ENCODE measurements around the gene LAD1. TPM values are rescaled to one million over a fixed set of nuclear protein-coding genes. Genes with fewer than 3 reads are reported as not detected.
A peak's percentile ranks its signal among the peaks of the same experiment; 100 is the strongest.

The LAD1 gene
- polyA plus RNA-seq, 1 of the 3 experiments (the other 2 are of a cell fraction), result not detected

- POLR2A ChIA-PET, result no interaction called here
Observed at GRCh38 chr1:201346987-201347386, 52.1 kb downstream of the LAD1 start.

GRCh38 chr1:201346337-201346939 lies 52.7 kb downstream of the LAD1 start:
- POLR2A ChIA-PET, result no interaction called here
- Histone ChIP-seq H3K9me2 (no peaks in the 10 kb centered on the region), H3K27ac (ENCODE audit: low read depth in 2 of 2, low read length in 1 of 2) (no peak overlapping the region), H3K4me1 (ENCODE audit: control insufficient read depth in 1 of 2, insufficient read depth in 2 of 2, low read depth in 1 of 2, low read length in 1 of 2) (peaks cover 0 to 7% of the 10 kb centered on the region in 2 experiments; a peak in 2 of 4 replicates), H3K4me2 (no peak overlapping the region), H3K4me3 (ENCODE audit: low read depth in 2 of 2, low read length in 1 of 2) (no peak overlapping the region), H3K9me3 (peaks cover 1% of the 10 kb centered on the region; the same call in 1 of the 2 replicates), H2AFZ (ENCODE audit: low read depth) (no peak overlapping the region), H3F3A (replicated peaks; ENCODE audit: insufficient read depth) (no peaks in the 10 kb centered on the region), H3K9ac (no peak overlapping the region), H3K36me3 (replicated peaks in 1 of 2; ENCODE audit: control insufficient read depth in 1 of 2, insufficient read depth in 2 of 2, low read length in 1 of 2) (no peaks in the 10 kb centered on the region), H3K27me3 (ENCODE audit: insufficient read depth) (no peaks in the 10 kb centered on the region; the same call in 1 of the 2 replicates), H4K20me1 (ENCODE audit: insufficient read depth) (no peaks in the 10 kb centered on the region), H3K79me2 (ENCODE audit: insufficient read depth) (no peaks in the 10 kb centered on the region)
- peak; percentile 61 for DNase-seq
- CTCF ChIA-PET, result interaction anchor here (0.6 to 7.7 kb wide), 40 partner anchors 8 to 171 kb away, joined by 3 to 143 read pairs (median 5); no protein-coding TSS in a partner anchor
- WGBS (ENCODE audit: low lambda C conversion rate), result 14% methylated on average over 2 of the region's 5 CpGs
- TF ChIP-seq GABPA (IDR thresholded peaks at IDR 0.05; ENCODE audit: low read depth) (no peak), USF2 (IDR thresholded peaks at IDR 0.05; ENCODE audit: borderline replicate concordance, low read depth, low read length) (no peak), RCOR1 (IDR thresholded peaks at IDR 0.05; ENCODE audit: low read length) (no peak), EZH2phosphoT487 (IDR thresholded peaks at IDR 0.05; ENCODE audit: borderline replicate concordance, low read depth) (no peak), FOXJ3 (CRISPR knock-in tag; IDR thresholded peaks at IDR 0.05) (no peak), FOXM1 (IDR thresholded peaks at IDR 0.05; ENCODE audit: low read depth) (no peak)
- TF ChIP-seq, protein P1, sequence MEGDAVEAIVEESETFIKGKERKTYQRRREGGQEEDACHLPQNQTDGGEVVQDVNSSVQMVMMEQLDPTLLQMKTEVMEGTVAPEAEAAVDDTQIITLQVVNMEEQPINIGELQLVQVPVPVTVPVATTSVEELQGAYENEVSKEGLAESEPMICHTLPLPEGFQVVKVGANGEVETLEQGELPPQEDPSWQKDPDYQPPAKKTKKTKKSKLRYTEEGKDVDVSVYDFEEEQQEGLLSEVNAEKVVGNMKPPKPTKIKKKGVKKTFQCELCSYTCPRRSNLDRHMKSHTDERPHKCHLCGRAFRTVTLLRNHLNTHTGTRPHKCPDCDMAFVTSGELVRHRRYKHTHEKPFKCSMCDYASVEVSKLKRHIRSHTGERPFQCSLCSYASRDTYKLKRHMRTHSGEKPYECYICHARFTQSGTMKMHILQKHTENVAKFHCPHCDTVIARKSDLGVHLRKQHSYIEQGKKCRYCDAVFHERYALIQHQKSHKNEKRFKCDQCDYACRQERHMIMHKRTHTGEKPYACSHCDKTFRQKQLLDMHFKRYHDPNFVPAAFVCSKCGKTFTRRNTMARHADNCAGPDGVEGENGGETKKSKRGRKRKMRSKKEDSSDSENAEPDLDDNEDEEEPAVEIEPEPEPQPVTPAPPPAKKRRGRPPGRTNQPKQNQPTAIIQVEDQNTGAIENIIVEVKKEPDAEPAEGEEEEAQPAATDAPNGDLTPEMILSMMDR (IDR thresholded peaks at IDR 0.05), result peak; percentile 79
- TF ChIP-seq, protein P2, sequence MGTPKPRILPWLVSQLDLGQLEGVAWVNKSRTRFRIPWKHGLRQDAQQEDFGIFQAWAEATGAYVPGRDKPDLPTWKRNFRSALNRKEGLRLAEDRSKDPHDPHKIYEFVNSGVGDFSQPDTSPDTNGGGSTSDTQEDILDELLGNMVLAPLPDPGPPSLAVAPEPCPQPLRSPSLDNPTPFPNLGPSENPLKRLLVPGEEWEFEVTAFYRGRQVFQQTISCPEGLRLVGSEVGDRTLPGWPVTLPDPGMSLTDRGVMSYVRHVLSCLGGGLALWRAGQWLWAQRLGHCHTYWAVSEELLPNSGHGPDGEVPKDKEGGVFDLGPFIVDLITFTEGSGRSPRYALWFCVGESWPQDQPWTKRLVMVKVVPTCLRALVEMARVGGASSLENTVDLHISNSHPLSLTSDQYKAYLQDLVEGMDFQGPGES (IDR thresholded peaks at IDR 0.05; ENCODE audit: low read depth, low read length), result no peak

More at GRCh38 chr1:201346987-201347386, 52.1 kb downstream of the LAD1 start:
- no peaks in the 10 kb centered on the region for H3K79me2 ChIP-seq (ENCODE audit: insufficient read depth)
- no peaks in the 10 kb centered on the region; the same call in 1 of the 2 replicates for H3K27me3 ChIP-seq (ENCODE audit: insufficient read depth)
- peaks cover 0 to 7% of the 10 kb centered on the region in 2 experiments; a peak in 2 of 4 replicates for H3K4me1 ChIP-seq (ENCODE audit: control insufficient read depth in 1 of 2, insufficient read depth in 2 of 2, low read depth in 1 of 2, low read length in 1 of 2)
- no peaks in the 10 kb centered on the region for H3K9me3 ChIP-seq
- H3K9me2 ChIP-seq, result no peaks in the 10 kb centered on the region
- CTCF ChIA-PET, result interaction anchor here (0.6 to 7.7 kb wide), 33 partner anchors 9 to 172 kb away, joined by 3 to 143 read pairs (median 5); no protein-coding TSS in a partner anchor
- no peak for DNase-seq
- no peak overlapping the region for H3K4me2 ChIP-seq
- H3K9ac ChIP-seq, result no peak overlapping the region
- H4K20me1 ChIP-seq (ENCODE audit: insufficient read depth), result no peaks in the 10 kb centered on the region
- no peak overlapping the region for H3K4me3 ChIP-seq (ENCODE audit: low read depth in 2 of 2, low read length in 1 of 2)
- TF ChIP-seq TCF12 (IDR thresholded peaks at IDR 0.05), result no peak
- no peak for TF ChIP-seq SMC3 (IDR thresholded peaks at IDR 0.05; ENCODE audit: low read depth, low read length)
- no peak for TF ChIP-seq TEAD4 (IDR thresholded peaks at IDR 0.05; ENCODE audit: borderline replicate concordance, insufficient read depth)
- TF ChIP-seq, protein P2 (IDR thresholded peaks at IDR 0.05; ENCODE audit: low read depth, low read length), result no peak
- TF ChIP-seq ZBTB33 (IDR thresholded peaks at IDR 0.05; ENCODE audit: borderline replicate concordance, low read depth), result no peak
- TF ChIP-seq NRF1 (IDR thresholded peaks at IDR 0.05; ENCODE audit: low read depth, low read length), result no peak
- TF ChIP-seq, protein P3, sequence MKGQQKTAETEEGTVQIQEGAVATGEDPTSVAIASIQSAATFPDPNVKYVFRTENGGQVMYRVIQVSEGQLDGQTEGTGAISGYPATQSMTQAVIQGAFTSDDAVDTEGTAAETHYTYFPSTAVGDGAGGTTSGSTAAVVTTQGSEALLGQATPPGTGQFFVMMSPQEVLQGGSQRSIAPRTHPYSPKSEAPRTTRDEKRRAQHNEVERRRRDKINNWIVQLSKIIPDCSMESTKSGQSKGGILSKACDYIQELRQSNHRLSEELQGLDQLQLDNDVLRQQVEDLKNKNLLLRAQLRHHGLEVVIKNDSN (IDR thresholded peaks at IDR 0.05; ENCODE audit: borderline replicate concordance, low read depth), result no peak
- TF ChIP-seq FOXM1 (IDR thresholded peaks at IDR 0.05; ENCODE audit: low read depth), result no peak
- TF ChIP-seq CHD2 (IDR thresholded peaks at IDR 0.05; ENCODE audit: low read length, partially characterized antibody), result no peak
- TF ChIP-seq MEF2A (IDR thresholded peaks at IDR 0.05; ENCODE audit: borderline replicate concordance, low read depth), result no peak
- WGBS (ENCODE audit: low lambda C conversion rate), result 9% methylated on average over 2 of the region's 2 CpGs
- no peak overlapping the region for H3K27ac ChIP-seq (ENCODE audit: low read depth in 2 of 2, low read length in 1 of 2)
- no peaks in the 10 kb centered on the region for H3F3A ChIP-seq (replicated peaks; ENCODE audit: insufficient read depth)
- no peak overlapping the region for H2AFZ ChIP-seq (ENCODE audit: low read depth)
- H3K36me3 ChIP-seq (replicated peaks in 1 of 2; ENCODE audit: control insufficient read depth in 1 of 2, insufficient read depth in 2 of 2, low read length in 1 of 2), result no peaks in the 10 kb centered on the region

Measured in SK-N-SH (cell line).